GM21360 (cell line): ENCODE measurements around the gene TEX29.

ENCODE experiments used
- ATAC-seq: cut with Tn5 transposase; IDR thresholded peaks from one replicate; pipeline ENCODE4 v1.9.1; 2021; ENCODE audit warnings: mild to moderate bottlenecking, moderate library complexity; ENCODE audit not compliant: unreplicated experiment

TEX29 gene

DNA sequence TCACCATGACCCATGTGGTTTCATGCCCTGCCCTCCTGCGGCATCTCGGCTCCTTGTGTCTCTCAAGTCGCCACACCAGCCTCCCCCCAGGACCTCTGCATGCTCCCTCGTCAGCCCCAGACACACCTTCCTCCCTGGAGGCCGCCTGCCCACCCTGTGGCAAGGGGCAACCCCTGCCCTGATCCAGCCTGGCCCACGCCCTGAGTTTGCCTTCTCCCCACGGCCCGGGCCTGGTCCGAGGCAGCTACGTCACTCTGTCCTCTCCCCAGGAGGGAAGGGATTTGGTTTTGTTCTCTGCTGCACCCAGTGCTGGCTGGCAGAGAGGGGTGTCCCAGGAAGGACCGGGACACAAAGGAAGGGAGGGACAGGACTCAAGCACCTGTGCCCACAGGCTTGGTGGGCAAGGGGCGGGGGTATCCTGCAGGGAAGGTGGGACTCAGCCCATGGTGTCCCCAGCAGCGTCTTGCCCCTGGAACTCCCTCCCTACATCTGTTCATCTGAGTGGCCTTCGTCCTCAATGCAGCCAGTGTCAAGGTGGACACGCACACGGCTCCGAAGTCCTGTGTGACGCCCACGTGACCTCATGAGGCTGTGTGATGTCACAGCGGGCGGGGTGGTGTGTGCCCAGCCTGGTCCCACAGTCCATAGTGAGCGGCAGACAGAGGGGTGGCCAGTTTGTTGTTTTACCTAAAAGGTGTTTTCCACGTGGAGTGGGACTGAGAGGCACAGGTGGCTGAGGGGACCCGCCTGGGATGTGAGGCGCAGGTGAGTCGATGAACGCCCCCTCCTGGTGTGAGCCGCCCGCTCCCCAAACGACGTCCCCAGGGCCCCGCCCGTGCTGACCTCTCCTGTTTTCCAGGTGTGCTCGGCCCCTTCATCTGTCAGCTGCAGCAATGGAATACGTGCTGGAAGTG lies at the start of gene TEX29:
Gene TEX29, plus strand, starts transcription at position 645 of the 914 bp plus-strand sequence. Its CDS starts 249 bp downstream, at position 894.
- ATAC-seq: no peak

- ATAC-seq: no peak
Measured at GRCh38 chr13:111270765-111271698, 49.4 kb upstream of the TEX29 start.

DNA sequence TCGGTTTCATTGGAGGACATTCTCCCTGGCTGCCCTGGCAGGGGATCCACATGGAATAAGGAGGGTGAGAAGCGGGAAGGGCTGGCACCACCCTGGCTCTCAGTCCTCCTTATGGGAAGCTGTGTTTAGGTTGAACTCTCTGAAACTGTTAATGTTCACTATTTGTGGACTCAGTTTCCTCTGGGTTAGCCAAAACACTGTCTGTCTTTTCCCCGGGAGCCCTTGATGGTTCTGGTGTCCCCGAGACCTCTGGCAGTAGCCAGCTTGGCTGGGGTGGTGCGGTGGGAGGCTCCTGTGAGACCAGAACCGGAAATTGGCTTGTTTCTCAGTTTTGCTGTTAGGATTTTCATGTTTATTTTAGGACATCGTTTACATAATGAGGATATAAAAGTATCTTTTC lies 48.3 kb upstream of the TEX29 start:
- ATAC-seq: no peak

DNA sequence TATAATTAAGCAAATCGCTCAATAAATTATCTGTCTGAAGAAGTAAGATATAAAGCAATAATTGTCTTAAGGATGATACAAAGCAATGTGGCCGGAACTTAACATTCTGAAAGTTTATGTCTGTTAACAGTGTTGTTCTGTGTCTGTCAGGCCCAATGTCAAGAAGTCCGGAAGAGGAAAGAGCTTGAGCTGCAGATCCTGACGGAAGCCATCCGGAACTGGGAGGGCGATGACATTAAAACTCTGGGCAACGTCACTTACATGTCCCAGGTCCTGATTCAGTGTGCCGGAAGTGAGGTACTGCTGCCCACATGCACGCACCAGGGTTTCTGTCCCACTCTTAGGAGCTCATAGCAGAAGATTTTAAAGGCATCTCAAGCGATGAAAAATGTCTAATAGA lies 45.1 kb upstream of the TEX29 start:
- ATAC-seq: no peak

DNA sequence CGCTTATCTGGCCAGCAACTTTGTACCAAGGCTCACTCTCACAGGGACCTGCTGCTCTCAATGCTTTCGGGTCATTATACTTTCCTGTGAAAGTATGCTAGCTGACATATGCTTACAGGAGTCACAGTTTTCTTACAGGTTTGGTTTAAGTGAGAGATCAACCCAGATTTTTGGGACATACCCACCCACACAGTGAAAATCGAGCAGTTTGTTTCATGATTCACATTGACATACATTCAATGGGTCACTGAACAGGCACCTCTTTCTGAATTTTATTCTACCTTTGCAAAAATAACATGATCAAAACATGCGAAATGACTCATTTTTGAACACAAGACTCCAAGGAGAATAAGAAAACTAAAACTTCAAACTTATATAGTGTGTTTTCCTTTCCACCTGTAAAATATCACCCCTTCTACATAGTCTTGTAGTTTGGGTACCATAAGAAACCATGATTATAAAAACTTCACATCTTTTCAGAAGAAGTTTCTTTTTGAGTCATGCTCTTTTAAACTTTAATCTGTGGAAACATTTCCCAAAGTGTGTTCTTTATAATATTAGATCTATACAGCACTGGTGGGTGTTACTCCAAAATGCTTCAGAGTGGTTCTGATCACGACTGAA lies 44.3 kb upstream of the TEX29 start:
- ATAC-seq: no peak

- ATAC-seq: no peak
Measured at GRCh38 chr13:111278258-111278657, 42.2 kb upstream of the TEX29 start.

GRCh38 chr13:111278743-111279652 lies 41.4 kb upstream of the TEX29 start:
- no peak for ATAC-seq

DNA sequence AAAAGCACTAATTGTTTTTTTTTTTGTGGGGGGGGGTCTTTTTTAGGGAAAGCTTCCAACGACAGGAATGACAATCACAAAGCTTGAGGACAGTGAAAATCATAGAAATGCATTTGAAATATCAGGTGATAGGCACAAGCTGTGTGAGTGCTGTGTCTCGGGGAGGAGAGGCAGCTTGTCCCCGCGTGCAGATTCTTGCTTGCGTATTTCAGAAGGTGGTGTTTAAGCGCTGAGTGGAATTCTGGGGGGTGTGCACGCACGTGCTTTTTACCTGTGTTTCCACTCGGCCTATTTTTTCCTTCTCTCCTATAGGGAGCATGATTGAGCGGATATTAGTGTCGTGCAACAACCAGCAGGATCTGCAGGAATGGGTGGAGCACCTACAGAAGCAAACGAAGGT lies 40.2 kb upstream of the TEX29 start:
- no peak for ATAC-seq

GRCh38 chr13:111280681-111281585 lies 39.5 kb upstream of the TEX29 start:
- no peak for ATAC-seq

GRCh38 chr13:111281751-111282311 lies 38.6 kb upstream of the TEX29 start:
- ATAC-seq: no peak

- ATAC-seq: no peak
Measured at GRCh38 chr13:111282425-111282824, 38.0 kb upstream of the TEX29 start.

GRCh38 chr13:111282997-111283396 lies 37.4 kb upstream of the TEX29 start:
- ATAC-seq: no peak

GRCh38 chr13:111283457-111283856 lies 37.0 kb upstream of the TEX29 start:
- ATAC-seq: no peak

DNA sequence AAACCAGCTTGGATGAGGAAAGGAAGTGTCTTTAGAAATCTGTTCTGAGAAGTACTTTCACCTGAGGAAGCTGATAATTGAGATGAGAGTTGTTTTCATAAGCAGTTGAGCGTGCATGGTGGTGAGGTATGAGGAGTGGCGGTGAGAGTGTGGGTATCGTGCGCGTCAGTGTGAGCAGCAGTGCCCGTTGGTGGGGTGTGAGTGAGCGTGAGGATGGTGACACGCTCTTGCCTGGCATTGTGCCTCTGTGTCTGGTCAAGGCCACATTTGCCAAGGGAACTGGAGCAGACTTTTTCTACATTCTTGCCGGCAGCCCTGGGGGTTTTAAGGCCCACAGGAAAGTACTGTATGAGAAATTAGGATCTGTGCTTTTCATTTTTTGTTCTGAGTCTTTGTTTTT lies 36.5 kb upstream of the TEX29 start:
- no peak for ATAC-seq

GRCh38 chr13:111284565-111284964 lies 35.9 kb upstream of the TEX29 start:
- ATAC-seq: no peak

DNA sequence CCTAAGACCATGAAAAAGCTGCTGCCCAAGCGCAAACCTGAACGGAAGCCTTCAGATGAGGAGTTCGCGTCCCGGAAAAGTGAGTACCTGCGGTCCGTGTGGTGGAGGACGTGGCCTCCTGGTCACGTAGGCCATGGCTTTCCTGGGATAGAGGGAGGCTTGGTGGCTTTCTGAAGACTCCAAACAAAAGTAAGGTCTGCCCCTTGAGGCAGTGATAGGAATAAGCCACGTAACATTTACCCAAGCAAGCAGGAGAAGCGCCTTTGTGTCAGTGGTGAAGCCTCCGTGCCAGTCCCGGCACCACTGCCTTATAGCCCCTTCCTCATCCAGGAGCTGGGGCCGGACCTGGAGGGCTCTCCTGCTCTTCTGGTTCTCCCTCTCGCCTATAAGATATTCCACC lies 34.3 kb upstream of the TEX29 start:
- no peak for ATAC-seq

- ATAC-seq: no peak
Measured at GRCh38 chr13:111286749-111287148, 33.7 kb upstream of the TEX29 start.

- ATAC-seq: no peak
Measured at GRCh38 chr13:111287201-111287600, 33.2 kb upstream of the TEX29 start.

DNA sequence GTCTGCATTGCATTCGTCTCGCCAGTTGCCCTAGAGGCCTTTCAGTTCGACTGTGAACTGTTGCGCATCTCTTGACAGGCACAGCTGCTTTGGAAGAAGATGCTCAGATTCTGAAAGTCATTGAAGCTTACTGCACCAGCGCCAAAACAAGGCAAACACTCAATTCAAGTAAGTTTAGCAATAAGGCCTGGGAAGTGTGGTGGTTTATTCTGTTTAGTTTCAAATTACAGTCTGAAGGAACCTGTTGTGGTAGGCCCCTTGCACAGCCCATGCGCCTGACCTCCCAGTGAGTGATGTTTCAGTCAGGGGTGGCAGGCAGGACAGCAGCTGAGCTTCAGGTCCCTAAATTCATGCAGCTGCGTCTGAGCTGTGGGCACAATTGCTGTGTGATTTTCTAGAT lies 32.2 kb upstream of the TEX29 start:
- no peak for ATAC-seq
